Fibroblast of peridontal ligament (primary cell): ENCODE data around the gene FDX2.

Experiments used
- DNase-seq: peaks from one replicate; pipeline ENCODE4 v3.0.0-alpha.2; 2010; ENCODE audit errors: extremely low read depth

Gene FDX2

DNA sequence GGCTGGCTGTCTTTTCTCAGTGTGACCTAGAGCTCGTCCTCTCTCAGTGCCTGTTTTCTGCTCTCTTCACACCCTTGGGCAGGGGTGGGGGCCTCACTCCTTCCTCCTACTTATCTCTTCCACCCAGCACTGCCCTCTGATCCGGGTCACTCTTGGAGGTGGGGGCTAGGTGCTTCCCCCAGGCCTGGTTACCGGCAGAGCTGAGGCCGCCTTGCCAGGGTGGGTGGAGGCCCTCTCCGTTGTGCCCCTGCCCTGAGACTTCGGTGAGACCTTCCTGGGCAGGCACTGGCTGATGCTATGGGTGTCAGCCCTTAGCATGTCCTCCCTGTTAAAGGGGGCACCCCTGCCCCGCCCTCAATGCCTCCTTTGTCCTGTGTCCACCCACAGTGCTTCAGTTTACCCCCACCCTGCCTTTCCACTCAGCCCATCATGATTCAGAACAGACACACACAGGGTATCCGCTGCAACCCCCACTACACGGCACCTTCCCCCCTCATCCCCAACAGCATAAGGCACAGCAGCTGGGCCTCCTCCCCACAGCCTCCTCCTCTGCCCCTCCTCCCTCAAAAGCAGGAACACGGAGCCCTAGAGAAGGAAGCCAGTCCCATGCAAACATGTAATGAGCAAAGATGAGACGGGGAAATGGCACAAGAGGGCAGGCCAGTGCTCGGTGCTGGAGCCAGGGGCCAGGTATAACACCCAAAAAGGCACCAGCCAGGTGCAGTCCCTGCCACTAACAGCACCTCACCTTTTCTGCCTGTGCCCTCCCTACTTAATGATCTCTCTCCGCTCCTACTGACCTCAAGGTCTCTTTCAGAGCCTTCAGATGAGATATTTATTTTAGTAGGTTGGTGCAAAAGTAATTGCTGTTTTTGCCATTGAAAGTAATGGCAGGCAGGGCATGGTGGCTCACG, 16.0 kb downstream of the FDX2 start:
- DNase-seq: no peak

DNA sequence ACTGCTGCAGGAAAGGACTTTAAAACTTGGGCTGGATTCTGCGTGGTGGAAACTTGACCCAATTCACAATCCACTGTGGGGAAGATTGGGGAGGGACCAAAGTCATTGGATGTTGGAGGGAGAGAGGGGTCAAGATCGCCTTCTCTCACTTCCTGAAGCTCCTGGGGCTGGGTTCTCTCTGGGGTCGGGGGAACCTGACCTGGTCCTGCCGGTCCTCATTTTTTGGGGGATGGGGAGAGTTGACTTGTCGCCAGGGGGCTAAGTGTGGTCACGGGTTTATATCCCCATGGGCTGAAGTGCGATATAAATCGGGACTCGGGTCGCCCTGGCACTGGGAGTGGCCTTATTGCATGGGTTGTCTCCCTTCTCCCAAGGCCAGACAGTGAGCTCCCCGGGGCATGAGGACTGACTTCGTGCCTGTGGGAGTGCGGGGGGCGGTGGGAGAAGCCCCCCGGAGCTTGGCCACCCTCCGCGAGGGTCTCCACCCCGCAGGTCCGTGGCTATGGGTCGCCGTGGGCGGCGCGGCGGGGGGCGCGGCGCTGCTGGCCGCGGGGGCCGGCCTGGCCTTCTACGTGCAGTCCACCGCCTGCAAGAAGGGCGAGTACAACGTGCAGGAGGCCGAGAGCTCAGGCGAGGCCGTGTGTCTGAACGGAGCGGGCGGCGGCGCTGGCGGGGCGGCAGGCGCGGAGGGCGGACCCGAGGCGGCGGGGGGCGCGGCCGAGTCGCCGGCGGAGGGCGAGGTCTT, 19.8 kb downstream of the FDX2 start:
- no peak for DNase-seq

DNA sequence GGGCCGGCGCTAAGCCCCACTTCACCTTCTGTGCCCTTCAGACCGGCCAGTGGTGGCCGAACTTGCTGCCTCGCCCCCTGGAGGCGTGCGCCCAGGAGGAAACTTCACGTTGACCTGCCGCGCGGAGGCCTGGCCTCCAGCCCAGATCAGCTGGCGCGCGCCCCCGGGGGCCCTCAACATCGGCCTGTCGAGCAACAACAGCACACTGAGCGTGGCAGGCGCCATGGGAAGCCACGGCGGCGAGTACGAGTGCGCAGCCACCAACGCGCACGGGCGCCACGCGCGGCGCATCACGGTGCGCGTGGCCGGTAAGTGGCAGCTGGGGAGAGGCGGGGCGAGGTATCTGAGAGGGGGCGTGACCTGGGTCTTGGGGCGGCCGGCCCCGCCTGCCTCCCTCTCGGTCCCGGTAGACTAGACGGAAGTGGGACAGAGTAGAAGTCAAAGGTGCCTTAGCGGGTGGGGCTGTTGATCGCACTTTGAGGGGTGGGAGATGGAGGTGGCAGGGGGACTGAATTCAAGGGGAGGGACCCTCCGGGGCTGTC, 20.4 kb downstream of the FDX2 start:
- no peak for DNase-seq

DNA sequence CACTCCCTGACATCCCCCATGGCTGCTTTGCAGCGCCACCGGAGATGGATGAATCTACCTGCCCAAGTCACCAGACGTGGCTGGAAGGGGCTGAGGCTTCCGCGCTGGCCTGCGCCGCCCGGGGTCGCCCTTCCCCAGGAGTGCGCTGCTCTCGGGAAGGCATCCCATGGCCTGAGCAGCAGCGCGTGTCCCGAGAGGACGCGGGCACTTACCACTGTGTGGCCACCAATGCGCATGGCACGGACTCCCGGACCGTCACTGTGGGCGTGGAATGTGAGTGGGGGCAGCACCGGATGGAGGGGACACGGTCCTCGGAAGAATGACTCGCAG, 21.5 kb downstream of the FDX2 start:
- no peak for DNase-seq

DNA sequence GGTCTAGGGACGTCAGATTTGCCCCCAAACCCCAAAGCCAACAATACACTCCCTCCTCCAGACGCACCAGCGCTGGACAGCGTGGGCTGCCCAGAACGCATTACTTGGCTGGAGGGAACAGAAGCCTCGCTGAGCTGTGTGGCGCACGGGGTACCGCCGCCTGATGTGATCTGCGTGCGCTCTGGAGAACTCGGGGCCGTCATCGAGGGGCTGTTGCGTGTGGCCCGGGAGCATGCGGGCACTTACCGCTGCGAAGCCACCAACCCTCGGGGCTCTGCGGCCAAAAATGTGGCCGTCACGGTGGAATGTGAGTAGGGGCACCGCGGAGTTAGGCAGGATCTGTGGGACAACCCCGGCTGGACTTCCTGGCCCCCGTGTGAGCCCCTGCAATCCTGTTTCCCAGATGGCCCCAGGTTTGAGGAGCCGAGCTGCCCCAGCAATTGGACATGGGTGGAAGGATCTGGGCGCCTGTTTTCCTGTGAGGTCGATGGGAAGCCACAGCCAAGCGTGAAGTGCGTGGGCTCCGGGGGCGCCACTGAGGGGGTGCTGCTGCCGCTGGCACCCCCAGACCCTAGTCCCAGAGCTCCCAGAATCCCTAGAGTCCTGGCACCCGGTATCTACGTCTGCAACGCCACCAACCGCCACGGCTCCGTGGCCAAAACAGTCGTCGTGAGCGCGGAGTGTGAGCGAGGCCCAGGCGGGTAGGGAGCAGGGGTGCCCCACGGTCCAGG, 22.0 kb downstream of the FDX2 start:
- DNase-seq: no peak

GRCh38 chr19:10292789-10293636, 22.8 kb downstream of the FDX2 start:
- DNase-seq: no peak

- no peak for DNase-seq
Measured at GRCh38 chr19:10292206-10292788, 23.5 kb downstream of the FDX2 start.

DNA sequence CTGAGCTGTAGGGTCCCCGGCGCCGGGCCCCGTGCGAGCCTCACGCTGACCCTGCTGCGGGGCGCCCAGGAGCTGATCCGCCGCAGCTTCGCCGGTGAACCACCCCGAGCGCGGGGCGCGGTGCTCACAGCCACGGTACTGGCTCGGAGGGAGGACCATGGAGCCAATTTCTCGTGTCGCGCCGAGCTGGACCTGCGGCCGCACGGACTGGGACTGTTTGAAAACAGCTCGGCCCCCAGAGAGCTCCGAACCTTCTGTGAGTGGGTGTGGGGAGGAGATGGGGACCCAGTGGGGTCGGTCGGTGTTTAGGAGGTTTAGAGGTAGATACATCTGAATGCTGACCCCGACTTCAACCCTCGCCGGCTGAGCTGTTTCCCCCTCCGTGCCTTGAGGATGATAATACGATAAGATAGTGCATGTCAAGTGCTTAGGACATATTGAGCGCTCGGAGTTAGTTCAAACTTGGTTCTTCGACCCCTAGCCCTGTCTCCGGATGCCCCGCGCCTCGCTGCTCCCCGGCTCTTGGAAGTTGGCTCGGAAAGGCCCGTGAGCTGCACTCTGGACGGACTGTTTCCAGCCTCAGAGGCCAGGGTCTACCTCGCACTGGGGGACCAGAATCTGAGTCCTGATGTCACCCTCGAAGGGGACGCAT, 24.1 kb downstream of the FDX2 start:
- DNase-seq: no peak

DNA sequence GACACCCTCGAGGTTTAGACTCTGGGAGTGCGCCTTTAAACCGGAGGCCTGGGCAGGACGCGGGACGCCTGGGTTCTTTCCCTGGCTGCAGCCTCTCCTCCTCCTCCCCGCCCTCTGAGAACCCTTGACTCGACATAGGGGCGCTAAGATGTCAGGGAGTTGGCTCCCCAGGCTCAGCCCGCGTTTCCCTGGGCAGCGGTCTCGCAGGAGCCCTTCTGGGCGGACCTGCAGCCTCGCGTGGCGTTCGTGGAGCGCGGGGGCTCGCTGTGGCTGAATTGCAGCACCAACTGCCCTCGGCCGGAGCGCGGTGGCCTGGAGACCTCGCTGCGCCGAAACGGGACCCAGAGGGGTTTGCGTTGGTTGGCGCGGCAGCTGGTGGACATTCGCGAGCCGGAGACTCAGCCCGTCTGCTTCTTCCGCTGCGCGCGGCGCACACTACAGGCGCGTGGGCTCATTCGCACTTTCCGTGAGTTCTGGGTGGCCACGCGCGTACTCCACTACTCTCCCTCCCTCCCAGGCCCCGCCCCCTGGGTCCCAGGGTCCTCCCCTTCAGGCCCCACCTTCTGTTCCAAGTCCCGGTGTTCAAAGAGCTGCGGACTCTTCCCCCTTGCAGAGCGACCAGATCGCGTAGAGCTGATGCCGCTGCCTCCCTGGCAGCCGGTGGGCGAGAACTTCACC, 24.8 kb downstream of the FDX2 start:
- DNase-seq: no peak

DNA sequence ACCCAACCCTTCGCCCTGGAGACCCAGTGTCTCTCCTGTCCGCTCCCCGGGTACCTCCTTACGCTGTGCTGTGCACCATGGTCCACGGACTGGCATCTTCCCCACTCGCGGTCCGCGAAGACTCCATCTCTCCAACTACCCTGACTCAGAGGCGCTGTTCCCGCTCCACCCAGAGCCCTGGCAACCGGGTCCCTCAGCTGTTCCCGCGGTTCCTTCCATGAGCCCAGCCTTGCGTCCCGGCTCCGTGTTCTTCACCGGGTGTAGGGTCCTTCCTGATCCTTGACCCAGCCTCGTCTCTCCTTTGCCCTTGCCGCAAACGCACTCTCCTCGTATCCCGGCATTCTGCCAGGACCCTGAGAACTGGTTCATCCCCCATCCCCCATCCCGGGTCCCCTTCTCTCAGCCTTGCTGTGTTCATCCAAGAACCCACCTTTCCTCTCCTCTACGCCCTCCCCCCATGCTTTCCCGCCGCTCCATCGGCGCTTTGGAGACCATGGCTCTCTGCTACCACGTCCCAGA, 25.4 kb downstream of the FDX2 start:
- DNase-seq: no peak

DNA sequence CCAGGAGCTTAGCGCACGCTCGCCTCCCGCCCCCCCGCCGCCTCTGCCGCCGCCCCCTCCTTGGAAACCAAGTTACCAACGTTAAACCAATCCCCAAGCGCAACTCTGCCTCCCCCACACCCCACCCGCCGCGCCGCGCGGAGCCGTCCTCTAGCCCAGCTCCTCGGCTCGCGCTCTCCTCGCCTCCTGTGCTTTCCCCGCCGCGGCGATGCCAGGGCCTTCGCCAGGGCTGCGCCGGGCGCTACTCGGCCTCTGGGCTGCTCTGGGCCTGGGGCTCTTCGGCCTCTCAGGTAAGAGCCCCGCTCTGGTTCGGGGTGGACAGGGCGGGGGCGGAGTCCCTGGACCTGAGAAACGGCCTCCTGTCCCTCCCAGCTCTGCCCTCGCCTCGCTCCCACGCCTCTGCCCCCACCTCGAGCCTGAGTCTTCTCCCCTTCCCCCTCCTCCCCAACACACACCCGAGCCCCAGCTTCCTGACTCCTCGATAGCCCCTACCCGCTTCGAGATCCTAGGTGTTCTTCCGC, 25.9 kb downstream of the FDX2 start, which contains the start of gene ICAM5:
Gene ICAM5 (plus strand): TSS at position 117 of the 521 bp plus-strand sequence. CDS start 92 bp downstream, at position 209.
- DNase-seq: no peak

DNA sequence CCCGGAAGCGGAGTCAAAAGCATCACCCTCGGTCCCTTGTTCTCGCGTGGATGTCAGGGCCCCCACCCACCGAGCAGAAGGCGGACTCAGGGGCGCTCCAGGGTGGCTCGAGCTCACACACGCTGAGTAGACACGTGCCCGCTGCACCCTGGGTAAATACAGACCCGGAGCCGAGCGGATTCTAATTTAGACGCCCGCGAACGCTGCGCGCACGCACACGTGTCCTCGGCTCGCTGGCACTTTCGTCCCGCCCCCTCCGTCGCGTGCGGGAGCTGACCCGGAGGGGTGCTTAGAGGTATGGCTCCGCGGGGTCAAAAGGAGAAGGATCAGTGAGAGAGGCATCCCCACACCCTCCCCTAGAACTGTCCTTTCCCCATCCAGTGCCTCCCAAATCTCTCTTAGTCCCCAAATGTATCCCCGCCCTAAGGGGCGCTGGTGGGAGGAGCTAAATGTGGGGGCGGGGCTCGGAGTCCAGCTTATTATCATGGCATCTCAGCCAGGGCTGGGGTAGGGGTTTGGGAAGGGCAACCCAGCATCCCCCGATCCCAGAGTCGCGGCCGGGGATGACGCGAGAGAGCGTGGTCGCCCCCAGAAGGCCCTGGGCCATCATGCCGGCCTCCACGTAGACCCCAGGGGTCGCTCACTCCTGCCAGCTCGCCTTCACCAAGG, 26.5 kb downstream of the FDX2 start:
- DNase-seq: no peak

DNA sequence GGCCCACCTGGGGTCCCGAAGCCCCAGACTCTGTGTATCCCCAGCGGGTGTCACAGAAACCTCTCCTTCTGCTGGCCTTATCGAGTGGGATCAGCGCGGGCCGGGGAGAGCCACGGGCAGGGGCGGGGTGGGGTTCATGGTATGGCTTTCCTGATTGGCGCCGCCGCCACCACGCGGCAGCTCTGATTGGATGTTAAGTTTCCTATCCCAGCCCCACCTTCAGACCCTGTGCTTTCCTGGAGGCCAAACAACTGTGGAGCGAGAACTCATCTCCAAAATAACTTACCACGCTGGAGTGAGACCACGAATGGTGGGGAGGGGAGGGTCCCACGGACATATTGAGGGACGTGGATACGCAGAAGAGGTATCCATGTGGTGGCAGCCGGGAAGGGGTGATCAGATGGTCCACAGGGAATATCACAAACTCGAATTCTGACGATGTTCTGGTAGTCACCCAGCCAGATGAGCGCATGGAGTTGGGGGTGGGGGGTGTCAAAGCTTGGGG, 27.1 kb downstream of the FDX2 start:
- DNase-seq: no peak

DNA sequence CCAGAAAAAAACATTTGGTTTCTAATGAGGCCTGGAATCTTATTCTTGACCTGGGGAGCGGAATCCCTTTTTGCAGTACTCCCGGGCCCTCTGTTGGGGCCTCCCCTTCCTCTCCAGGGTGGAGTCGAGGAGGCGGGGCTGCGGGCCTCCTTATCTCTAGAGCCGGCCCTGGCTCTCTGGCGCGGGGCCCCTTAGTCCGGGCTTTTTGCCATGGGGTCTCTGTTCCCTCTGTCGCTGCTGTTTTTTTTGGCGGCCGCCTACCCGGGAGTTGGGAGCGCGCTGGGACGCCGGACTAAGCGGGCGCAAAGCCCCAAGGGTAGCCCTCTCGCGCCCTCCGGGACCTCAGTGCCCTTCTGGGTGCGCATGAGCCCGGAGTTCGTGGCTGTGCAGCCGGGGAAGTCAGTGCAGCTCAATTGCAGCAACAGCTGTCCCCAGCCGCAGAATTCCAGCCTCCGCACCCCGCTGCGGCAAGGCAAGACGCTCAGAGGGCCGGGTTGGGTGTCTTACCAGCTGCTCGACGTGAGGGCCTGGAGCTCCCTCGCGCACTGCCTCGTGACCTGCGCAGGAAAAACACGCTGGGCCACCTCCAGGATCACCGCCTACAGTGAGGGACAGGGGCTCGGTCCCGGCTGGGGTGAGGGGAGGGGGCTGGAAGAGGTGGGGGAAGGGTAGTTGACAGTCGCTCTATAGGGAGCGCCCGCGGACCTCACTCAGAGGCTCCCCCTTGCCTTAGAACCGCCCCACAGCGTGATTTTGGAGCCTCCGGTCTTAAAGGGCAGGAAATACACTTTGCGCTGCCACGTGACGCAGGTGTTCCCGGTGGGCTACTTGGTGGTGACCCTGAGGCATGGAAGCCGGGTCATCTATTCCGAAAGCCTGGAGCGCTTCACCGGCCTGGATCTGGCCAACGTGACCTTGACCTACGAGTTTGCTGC, 28.7 kb downstream of the FDX2 start, which contains the start of gene ICAM4:
Gene ICAM4 (plus strand): TSS at position 153 of the 935 bp plus-strand sequence. CDS start 58 bp downstream, at position 211.
- no peak for DNase-seq

- no peak for DNase-seq
Measured at GRCh38 chr19:10285393-10285792, 30.4 kb downstream of the FDX2 start.

DNA sequence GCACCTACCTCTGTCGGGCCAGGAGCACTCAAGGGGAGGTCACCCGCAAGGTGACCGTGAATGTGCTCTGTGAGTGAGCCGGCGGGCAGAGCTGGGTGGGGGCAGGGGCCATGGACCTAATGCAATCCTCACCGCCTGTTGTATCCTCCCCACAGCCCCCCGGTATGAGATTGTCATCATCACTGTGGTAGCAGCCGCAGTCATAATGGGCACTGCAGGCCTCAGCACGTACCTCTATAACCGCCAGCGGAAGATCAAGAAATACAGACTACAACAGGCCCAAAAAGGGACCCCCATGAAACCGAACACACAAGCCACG, 30.9 kb downstream of the FDX2 start:
- DNase-seq: no peak
